HG02870 (cell line): ENCODE measurements around the gene COX14.
"Not testable (repeated sequence)": the region's sequence is repeated elsewhere in the genome, so short reads cannot be mapped to it uniquely, and the experiment has no call there.

Source experiments
- ATAC-seq: cut with Tn5 transposase; IDR thresholded peaks from one replicate; pipeline ENCODE4 v1.9.1; 2021; ENCODE audit warnings: mild to moderate bottlenecking, moderate library complexity; ENCODE audit not compliant: unreplicated experiment

Gene COX14

DNA sequence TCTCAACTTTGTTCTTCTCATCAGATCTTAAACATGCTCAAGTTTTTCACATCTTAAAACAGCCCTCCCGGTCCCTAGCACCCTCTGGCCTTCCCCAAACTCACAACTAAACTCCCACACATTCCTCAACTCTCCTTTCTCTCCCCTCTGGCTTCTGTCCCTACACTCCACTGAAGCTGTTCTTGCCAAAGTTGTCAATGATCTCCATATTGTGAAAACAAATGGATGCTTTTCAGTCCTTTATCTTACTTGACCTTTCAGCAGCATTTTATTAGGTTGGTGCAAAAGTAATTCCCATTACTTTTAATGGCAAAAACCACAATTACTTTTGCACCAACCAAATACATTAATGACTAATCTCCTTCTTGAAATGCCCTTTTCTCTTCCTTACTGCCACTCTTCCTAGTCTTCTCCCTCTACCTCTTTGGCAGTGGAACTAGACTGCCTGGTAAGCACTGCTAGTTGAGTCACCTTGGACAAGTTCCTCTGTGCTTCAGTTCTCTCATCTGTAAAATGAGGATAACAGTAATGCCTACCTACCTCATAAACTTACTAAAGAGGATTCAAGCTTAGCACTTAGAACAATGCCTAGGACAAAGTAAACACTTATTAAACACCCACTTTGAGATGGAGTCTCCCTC, 39.1 kb downstream of the COX14 start:
- no peak for ATAC-seq

DNA sequence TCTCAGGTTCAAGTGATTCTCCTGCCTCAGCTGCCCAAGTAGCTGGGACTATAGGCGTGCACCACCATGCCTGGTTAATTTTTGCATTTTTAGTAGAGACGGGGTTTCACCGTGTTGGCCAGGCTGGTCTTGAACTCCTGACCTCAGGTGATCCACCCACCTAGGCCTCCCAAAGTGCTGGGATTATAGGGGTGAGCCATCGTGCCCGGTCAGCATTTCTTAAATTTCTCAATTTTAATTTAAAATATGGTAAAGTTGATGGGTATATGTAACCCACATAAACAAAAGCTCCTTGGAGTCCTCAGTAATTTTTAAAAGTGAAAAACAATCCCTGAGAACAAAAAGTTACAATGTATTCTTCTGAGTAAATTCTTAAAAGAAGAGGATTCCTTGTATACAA, 42.9 kb downstream of the COX14 start:
- not testable (repeated sequence) for ATAC-seq

DNA sequence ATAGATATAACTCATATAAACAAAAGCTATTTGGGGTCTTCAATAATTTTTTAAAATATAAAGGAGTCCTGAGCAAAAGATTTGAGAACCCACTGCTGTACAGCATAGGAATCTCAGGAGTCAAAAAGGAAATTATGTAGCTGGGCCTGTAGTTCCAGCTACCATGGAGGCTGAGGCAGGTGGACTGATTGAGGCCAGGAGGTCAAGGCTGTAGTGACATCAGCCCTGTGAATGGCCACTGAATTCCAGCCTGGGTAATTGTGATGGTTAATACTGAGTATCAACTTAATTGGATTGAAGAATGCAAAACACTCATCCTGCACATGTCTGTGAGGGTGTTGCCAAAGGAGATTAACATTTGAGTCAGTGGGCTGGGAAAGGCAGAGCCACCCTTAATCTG, 44.6 kb downstream of the COX14 start:
- no peak for ATAC-seq

DNA sequence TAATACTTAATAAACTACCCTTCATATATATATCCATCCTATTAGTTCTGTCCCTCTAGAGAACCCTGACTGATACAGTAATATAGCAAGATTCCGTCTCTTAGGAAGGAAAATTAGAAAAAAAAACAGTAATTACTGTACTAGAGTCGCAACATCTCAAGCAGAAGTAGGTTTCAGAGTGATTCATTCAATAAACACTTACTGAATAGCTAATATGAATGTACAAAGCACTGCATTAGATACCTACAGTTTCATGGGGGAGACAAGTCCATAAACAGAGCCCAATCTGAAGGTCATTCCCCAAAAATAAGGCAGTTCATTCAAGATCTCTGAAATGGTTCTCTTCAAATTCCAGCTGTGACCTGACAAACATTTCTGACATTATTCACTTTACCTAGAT, 45.2 kb downstream of the COX14 start:
- ATAC-seq = no peak

DNA sequence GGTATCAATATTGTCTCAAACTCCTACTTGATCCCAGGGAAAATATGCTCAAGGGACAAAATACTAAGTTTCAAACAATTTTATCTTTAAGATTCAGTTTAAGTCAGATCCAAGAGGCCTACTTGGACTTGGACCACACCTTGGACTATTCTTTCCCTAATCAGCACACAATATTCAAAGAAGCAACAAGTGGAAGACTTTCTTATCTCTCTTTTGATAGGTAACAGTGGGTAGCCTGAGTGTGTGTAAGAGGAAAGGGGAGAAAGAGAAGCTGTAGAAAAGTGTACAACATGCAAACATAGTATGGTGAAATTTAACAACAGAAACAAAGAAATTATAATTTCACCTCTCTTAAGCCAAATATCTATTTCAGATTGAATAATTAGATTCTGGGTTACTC, 48.6 kb downstream of the COX14 start:
- no peak for ATAC-seq

DNA sequence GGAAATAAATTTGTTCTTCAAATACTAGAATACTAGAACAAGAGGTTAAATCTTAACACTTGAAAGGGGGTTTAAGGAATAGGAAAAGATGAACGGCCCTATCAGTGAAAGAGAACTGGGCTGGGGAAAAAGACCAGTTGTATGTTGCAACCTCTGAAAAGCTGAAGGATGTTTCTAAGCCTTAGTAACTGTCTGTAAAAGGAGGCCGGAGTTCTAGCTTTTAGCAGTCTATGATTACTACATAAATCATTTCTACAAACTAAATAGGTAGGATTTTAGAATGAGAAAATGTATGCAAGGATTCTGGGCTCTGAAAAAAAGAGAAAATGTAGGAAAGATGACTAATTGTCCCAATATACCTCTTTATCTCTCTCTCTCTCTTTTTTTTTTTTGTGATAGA, 50.2 kb downstream of the COX14 start:
- no peak for ATAC-seq

DNA sequence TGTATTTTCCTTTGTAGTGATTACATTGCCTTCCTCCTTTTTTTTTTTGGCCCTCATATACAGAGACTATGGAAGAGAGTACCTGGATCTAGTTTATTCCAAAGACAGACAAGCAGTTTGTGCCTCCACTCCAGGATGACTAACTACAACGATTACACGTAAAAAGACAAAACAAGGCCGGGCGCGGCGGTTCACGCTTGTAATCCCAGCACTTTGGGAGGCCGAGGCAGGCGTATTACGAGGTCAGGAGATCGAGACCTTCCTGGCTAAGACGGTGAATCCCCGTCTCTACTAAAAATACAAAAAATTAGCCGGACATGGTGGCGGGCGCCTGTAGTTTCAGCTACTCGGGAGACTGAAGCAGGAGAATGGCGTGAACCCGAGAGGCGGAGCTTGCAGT, 52.9 kb downstream of the COX14 start:
- no peak for ATAC-seq

DNA sequence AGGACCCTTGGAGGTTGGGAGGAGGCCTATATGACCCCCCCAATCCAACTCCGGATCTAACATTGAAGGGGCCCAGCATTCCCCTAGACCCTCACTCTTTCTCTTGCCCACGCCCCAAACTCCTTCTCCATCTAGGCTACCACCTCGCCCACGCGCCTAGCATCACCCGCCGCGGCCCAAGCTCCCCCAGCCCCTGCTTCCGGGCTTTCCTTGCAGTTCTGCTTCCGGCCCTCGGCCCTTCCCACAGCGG, 54.7 kb downstream of the COX14 start:
- peak; percentile 47 for ATAC-seq

DNA sequence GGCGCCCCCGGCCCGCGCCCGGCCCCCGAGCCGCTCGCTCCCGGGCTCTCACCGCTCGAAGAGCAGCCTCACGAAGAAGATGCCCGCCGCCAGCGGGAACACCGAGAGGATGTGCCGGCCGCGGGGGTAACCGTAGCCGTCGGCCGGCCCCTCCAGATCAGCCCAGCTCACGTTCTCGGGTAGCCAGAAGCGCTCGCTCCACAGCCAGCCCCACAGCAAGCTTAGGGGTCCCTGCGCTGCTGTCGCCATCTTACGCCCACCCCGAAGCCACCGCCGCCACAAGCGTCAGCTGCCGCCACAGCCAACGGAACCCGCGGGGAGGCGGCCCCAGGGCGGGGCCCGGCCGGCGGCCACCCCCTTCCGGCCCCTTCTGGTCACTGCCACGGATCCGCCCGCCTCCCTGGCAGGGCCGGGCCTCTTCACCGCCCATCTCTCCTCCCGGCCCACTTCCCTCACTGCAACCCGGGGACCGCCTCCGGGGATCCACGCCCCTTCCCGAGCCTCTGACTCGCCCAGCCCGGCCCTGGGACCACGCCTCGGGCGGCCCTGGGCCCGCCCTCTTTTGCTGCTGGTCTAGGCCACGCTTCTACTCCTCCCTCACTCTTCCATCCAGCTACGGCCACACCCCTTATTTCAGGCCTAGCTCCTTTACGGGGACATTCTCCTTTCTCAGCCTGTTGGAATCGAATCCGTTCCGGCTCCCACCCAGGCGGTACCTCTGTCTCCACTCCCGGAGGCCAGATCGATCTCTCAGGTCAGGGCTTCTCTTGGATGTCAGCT, 55.2 kb downstream of the COX14 start, which contains the start of gene CERS5:
Gene CERS5, minus strand, starts transcription at position 321 of the 780 bp plus-strand sequence. Its CDS starts 72 bp downstream, at position 249.
- peak; percentile 96 for ATAC-seq
